HCT116 (cell line): Measurements from ENCODE around the gene KIAA0825. TPM values are rescaled to one million over a fixed set of nuclear protein-coding genes. Genes with fewer than 3 reads are reported as not detected.

ENCODE experiments used
- ATAC-seq: fragments of 200-7000 bp; cut with Tn5 transposase; 2 replicates; pipeline ENCODE4 v1.9.1; 2020; ENCODE audit warnings: mild to moderate bottlenecking, moderate library complexity
- BruUV-seq: library from RNA; stranded (reverse); fragments of 400-500 nt; replicated peaks from 2 replicates; lab custom pipeline; 2021; lab: Mats Ljungman, UMichigan
- CTCF ChIA-PET: fragments of 300-600 bp; sonication (Branson Sonifier 250); formaldehyde crosslinking; loops from one replicate; lab custom pipeline; 2021; ENCODE audit warnings: antibody characterized with exemption; lab: Charles Lee
- POLR2A ChIA-PET: fragments of 300-600, 350-600 bp; sonication (Branson Sonifier 250); formaldehyde crosslinking; loops from one replicate; lab custom pipeline; 2021; ENCODE audit warnings: antibody characterized with exemption; lab: Charles Lee
- RAD21 ChIA-PET, 2 experiments: fragments of 300-600 bp; sonication (Branson Sonifier 250); formaldehyde crosslinking; loops; one replicate each; lab custom pipeline; 2023; ENCODE audit warnings: low total read pairs in 2 of 2; ENCODE audit not compliant: uncharacterized antibody in 2 of 2, unreplicated experiment in 2 of 2, low non-redundant PET in 1 of 2; lab: Charles Lee
- DNase-seq: peaks from one replicate; pipeline ENCODE4 v3.0.0-alpha.2; 2010; ENCODE audit warnings: low read depth, low spot score
- H2AFZ ChIP-seq: fragments of 200-600 bp; shearing (Covaris generic), sonication (generic); 2 replicates; pipeline ENCODE4 v1.6.1; 2017; ENCODE audit warnings: low read depth, mixed run types, mixed read lengths, antibody characterized with exemption, low read length; ENCODE audit not compliant: poor library complexity, severe bottlenecking
- H3K27ac ChIP-seq: 2 replicates; pipeline ENCODE4 v1.5.1; 2012; ENCODE audit warnings: low read depth, low read length
- H3K27me3 ChIP-seq: fragments of 200-600 bp; sonication (generic); 2 replicates; pipeline ENCODE4 v1.6.1; 2016; ENCODE audit warnings: mixed run types, low read length, mixed read lengths; ENCODE audit not compliant: insufficient read depth
- H3K36me3 ChIP-seq, 2 experiments: fragments of 200-500 bp in 1 of 2; fragments of 200-600 bp in 1 of 2; sonication (Bioruptor generic) in 1 of 2; sonication (generic) in 1 of 2; 2 replicates each; pipeline versions ENCODE4 v1.5.1 to v1.6.1; 2014 to 2016; ENCODE audit warnings: low read length in 2 of 2, inconsistent platforms in 1 of 2, mixed read lengths in 1 of 2, mixed run types in 1 of 2; ENCODE audit not compliant: insufficient read depth in 2 of 2, control insufficient read depth in 1 of 2
- H3K4me1 ChIP-seq, 2 experiments: fragments of 200-600 bp in 1 of 2; sonication (generic) in 1 of 2; 2 replicates each; pipeline versions ENCODE4 v1.5.1 to v1.6.1; 2012 to 2017; ENCODE audit warnings: low read length in 2 of 2, inconsistent platforms in 1 of 2, mild to moderate bottlenecking in 1 of 2, mixed read lengths in 1 of 2, mixed run types in 1 of 2, moderate library complexity in 1 of 2; ENCODE audit not compliant: insufficient read depth in 2 of 2, control insufficient read depth in 1 of 2
- H3K4me2 ChIP-seq: fragments of 200-600 bp; sonication (generic); 2 replicates; pipeline ENCODE4 v1.6.1; 2017; ENCODE audit warnings: mixed run types, low read length, mixed read lengths
- H3K4me3 ChIP-seq, 2 experiments: fragments of 200-600 bp in 1 of 2; sonication (generic) in 1 of 2; replicated peaks in 1 of 2; 2 replicates each; pipeline ENCODE4 v1.5.1; 2011 to 2016; ENCODE audit warnings: low read length in 2 of 2, control low read depth in 1 of 2, low read depth in 1 of 2, mild to moderate bottlenecking in 1 of 2, mixed read lengths in 1 of 2, mixed run types in 1 of 2
- H3K79me2 ChIP-seq: fragments of 200-600 bp; sonication (generic); 2 replicates; pipeline ENCODE4 v1.6.1; 2017; ENCODE audit warnings: mild to moderate bottlenecking, mixed run types, low read length, moderate library complexity, mixed read lengths; ENCODE audit not compliant: insufficient read depth
- H3K9ac ChIP-seq: fragments of 200-600 bp; sonication (generic); 2 replicates; pipeline ENCODE4 v1.6.1; 2016; ENCODE audit warnings: low read length, mixed read lengths
- H3K9me2 ChIP-seq: fragments of 200-600 bp; sonication (generic), shearing (Covaris generic); 2 replicates; pipeline ENCODE4 v1.6.1; 2017; ENCODE audit warnings: mixed run types, mild to moderate bottlenecking, moderate library complexity; ENCODE audit not compliant: insufficient read depth
- H3K9me3 ChIP-seq, 2 experiments: fragments of 200-500 bp in 1 of 2; fragments of 200-600 bp in 1 of 2; sonication (Bioruptor generic) in 1 of 2; sonication (generic) in 1 of 2; 2 replicates each; pipeline ENCODE4 v1.6.1; 2014 to 2017; ENCODE audit warnings: low read length in 2 of 2, mixed read lengths in 2 of 2, inconsistent platforms in 1 of 2, low read depth in 1 of 2, mild to moderate bottlenecking in 1 of 2, mixed run types in 1 of 2, moderate library complexity in 1 of 2; ENCODE audit not compliant: control insufficient read depth in 1 of 2, insufficient read depth in 1 of 2
- H4K20me1 ChIP-seq: fragments of 200-600 bp; sonication (generic), shearing (Covaris generic); 2 replicates; pipeline ENCODE4 v1.6.1; 2017; ENCODE audit warnings: mixed run types, mild to moderate bottlenecking, moderate library complexity; ENCODE audit not compliant: insufficient read depth
- EGR1 ChIP-seq: IDR thresholded peaks from 2 replicates; pipeline ENCODE4 v1.6.1; 2012; ENCODE audit warnings: low read depth
- ELF1 ChIP-seq: IDR thresholded peaks from 2 replicates; pipeline ENCODE4 v1.6.1; 2012; ENCODE audit warnings: low read depth, borderline replicate concordance
- EZH2 ChIP-seq: fragments of 200-600 bp; sonication (generic); IDR thresholded peaks from 2 replicates; pipeline ENCODE4 v1.6.1; 2017; ENCODE audit warnings: antibody characterized with exemption, mixed run types
- FOSL1 ChIP-seq: IDR thresholded peaks from 2 replicates; pipeline ENCODE4 v1.6.1; 2012; ENCODE audit warnings: low read depth
- TCF7L2 ChIP-seq: IDR thresholded peaks from 2 replicates; pipeline ENCODE4 v1.7.0; 2011; ENCODE audit warnings: borderline replicate concordance, inconsistent platforms; ENCODE audit not compliant: insufficient read depth, insufficient read length; ENCODE audit errors: extremely low read depth
- YY1 ChIP-seq: IDR thresholded peaks from 2 replicates; pipeline ENCODE4 v1.6.1; 2011; ENCODE audit warnings: low read length, low read depth, moderate library complexity, mild to moderate bottlenecking; ENCODE audit not compliant: insufficient replicate concordance; ENCODE audit errors: extremely low read depth
- ZFX ChIP-seq: fragments of 450-650 bp; IDR thresholded peaks from 2 replicates; pipeline ENCODE4 v1.6.1; 2017
- ZNF274 ChIP-seq: fragments of 200-500 bp; sonication (Bioruptor generic); IDR thresholded peaks from 2 replicates; pipeline ENCODE4 v1.6.1; 2014; ENCODE audit warnings: mild to moderate bottlenecking, low read depth, low read length, inconsistent platforms
- intact Hi-C: fragments of 100-400 bp; cut with micrococcal nuclease; formaldehyde crosslinking; loops from 2 replicates; pipeline ENCODE4 v1.10.0; 2022
- total RNA-seq: library from RNA; stranded (reverse); gene quantifications from one replicate; pipeline ENCODE4 v1.2.1, GENCODE V29; 2021; ENCODE audit not compliant: unreplicated experiment
- TF ChIP-seq, protein P1 (sequence below): IDR thresholded peaks from 2 replicates; pipeline ENCODE4 v1.6.1; 2012; ENCODE audit warnings: low read depth
- TF ChIP-seq, protein P2 (sequence below): IDR thresholded peaks from 2 replicates; pipeline ENCODE4 v1.6.1; 2012
- TF ChIP-seq, protein P3 (sequence below), 3 experiments: fragments of 200-600 bp in 1 of 3; sonication (generic) in 1 of 3; IDR thresholded peaks in 2 of 3; conservative IDR thresholded peaks in 1 of 3; 2 replicates each; pipeline ENCODE4 v1.5.1; 2012 to 2017; ENCODE audit warnings: low read depth in 2 of 3, low read length in 2 of 3, antibody characterized with exemption in 1 of 3, borderline replicate concordance in 1 of 3, control low read depth in 1 of 3, mild to moderate bottlenecking in 1 of 3, mixed read lengths in 1 of 3, mixed run types in 1 of 3, moderate library complexity in 1 of 3; ENCODE audit not compliant: insufficient read depth in 1 of 3

The KIAA0825 gene
- total RNA-seq, 1 experiment from 2014 or later: 1.4 TPM

DNA sequence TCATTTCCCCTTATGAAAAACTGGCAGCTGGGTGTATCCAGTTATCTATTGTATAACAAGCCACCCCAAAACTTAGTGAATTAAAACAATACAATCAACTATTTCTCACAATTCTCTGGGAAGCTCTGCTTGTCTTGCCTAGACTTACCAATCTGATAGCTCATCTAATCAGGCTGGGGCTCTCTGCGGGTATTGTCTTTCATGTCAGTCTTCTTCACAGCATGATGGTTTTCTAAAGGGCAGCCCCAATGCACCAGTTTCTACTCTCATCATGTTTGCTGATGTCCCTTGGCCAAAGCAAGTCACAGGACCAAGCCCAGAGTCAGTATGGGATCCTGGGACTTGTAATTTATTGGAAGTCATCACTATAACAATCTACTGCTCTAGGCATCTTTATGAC is 433.5 kb downstream of the KIAA0825 start:
- TF ChIP-seq YY1 (no peak), TCF7L2 (no peak), ZNF274 (no peak), EGR1 (no peak), EZH2 (no peak), ZFX (no peak), ELF1 (no peak), FOSL1 (no peak)
- TF ChIP-seq, protein P1, sequence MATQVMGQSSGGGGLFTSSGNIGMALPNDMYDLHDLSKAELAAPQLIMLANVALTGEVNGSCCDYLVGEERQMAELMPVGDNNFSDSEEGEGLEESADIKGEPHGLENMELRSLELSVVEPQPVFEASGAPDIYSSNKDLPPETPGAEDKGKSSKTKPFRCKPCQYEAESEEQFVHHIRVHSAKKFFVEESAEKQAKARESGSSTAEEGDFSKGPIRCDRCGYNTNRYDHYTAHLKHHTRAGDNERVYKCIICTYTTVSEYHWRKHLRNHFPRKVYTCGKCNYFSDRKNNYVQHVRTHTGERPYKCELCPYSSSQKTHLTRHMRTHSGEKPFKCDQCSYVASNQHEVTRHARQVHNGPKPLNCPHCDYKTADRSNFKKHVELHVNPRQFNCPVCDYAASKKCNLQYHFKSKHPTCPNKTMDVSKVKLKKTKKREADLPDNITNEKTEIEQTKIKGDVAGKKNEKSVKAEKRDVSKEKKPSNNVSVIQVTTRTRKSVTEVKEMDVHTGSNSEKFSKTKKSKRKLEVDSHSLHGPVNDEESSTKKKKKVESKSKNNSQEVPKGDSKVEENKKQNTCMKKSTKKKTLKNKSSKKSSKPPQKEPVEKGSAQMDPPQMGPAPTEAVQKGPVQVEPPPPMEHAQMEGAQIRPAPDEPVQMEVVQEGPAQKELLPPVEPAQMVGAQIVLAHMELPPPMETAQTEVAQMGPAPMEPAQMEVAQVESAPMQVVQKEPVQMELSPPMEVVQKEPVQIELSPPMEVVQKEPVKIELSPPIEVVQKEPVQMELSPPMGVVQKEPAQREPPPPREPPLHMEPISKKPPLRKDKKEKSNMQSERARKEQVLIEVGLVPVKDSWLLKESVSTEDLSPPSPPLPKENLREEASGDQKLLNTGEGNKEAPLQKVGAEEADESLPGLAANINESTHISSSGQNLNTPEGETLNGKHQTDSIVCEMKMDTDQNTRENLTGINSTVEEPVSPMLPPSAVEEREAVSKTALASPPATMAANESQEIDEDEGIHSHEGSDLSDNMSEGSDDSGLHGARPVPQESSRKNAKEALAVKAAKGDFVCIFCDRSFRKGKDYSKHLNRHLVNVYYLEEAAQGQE: no peak
- TF ChIP-seq, protein P2, sequence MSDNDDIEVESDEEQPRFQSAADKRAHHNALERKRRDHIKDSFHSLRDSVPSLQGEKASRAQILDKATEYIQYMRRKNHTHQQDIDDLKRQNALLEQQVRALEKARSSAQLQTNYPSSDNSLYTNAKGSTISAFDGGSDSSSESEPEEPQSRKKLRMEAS: no peak
- TF ChIP-seq, protein P3, sequence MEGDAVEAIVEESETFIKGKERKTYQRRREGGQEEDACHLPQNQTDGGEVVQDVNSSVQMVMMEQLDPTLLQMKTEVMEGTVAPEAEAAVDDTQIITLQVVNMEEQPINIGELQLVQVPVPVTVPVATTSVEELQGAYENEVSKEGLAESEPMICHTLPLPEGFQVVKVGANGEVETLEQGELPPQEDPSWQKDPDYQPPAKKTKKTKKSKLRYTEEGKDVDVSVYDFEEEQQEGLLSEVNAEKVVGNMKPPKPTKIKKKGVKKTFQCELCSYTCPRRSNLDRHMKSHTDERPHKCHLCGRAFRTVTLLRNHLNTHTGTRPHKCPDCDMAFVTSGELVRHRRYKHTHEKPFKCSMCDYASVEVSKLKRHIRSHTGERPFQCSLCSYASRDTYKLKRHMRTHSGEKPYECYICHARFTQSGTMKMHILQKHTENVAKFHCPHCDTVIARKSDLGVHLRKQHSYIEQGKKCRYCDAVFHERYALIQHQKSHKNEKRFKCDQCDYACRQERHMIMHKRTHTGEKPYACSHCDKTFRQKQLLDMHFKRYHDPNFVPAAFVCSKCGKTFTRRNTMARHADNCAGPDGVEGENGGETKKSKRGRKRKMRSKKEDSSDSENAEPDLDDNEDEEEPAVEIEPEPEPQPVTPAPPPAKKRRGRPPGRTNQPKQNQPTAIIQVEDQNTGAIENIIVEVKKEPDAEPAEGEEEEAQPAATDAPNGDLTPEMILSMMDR (IDR thresholded peaks at IDR 0.05 in 2 of 3, conservative IDR thresholded peaks at IDR 0.05 in 1 of 3; ENCODE audit: borderline replicate concordance in 1 of 3, insufficient read depth in 1 of 3, low read depth in 2 of 3, low read length in 2 of 3): no peak
- ATAC-seq (no peak), DNase-seq (no peak)
- no peaks in the 10 kb centered on the region for H3K36me3 ChIP-seq
- ChIA-PET CTCF (no interaction called here), RAD21 (no interaction called here), POLR2A (no interaction called here)
- no peaks in the 10 kb centered on the region for H4K20me1 ChIP-seq
- no peak overlapping the region for H3K4me2 ChIP-seq
- no peaks in the 10 kb centered on the region for H3K4me1 ChIP-seq
- H3K9me2 ChIP-seq: no peaks in the 10 kb centered on the region
- H3K9me3 ChIP-seq: no peaks in the 10 kb centered on the region
- H3K27me3 ChIP-seq: no peaks in the 10 kb centered on the region
- no peak overlapping the region for H3K9ac ChIP-seq
- no peak overlapping the region for H2AFZ ChIP-seq
- intact Hi-C loops: no loop called here
- no peak overlapping the region for H3K27ac ChIP-seq
- no peak overlapping the region for H3K4me3 ChIP-seq
- H3K79me2 ChIP-seq: no peaks in the 10 kb centered on the region
- no TSS peak for BruUV-seq
